Measurements from ENCODE around the gene PTPRE.

GRCh38 chr10:127883516-127883915 lies 23.4 kb upstream of the PTPRE start:
- TF ChIP-seq POLR2A (IDR thresholded peaks at IDR 0.05): no peak
- no peak for TF ChIP-seq CTCF (IDR thresholded peaks at IDR 0.05)

All from right lobe of liver (tissue), 4 donors.